ENCODE measurements around the gene FCER1G. TPM values are rescaled to one million over a fixed set of nuclear protein-coding genes. Genes with fewer than 3 reads are reported as not detected.

The FCER1G gene
- polyA plus RNA-seq, 3 donors, result 2,686 to 4,191 (median 2,715) TPM

DNA sequence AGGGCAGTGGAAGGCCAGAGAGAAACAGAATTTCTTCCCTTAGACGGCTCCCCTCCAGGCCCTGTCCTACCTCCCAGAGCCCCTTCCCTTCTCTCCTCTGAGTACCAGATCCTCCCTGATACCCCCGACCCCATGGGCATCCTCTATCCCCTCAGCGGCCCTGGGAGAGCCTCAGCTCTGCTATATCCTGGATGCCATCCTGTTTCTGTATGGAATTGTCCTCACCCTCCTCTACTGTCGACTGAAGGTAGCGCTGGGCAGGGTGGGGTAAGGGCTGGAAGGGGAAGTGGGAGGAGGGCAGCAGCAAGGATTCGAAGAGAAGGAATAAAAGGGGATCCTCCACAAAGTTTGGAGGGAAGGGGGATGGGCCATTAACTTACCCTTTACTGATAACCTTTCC lies 2.7 kb downstream of the FCER1G start:
- H3K27me3 Mint-ChIP-seq (ENCODE audit: low read depth in 3 of 3), result peaks cover 0 to 1% (median under 1%) of the 10 kb centered on the region in 3 donors
- peak overlapping the region; percentile 100 for H3K4me2 ChIP-seq (replicated peaks; ENCODE audit: extremely low read depth, low read length, poor library complexity, severe bottlenecking)
- H3K9me3 ChIP-seq (replicated peaks in 1 of 2; ENCODE audit: control insufficient read depth in 1 of 2, insufficient read depth in 1 of 2, low read length in 2 of 2), result no peaks in the 10 kb centered on the region
- TF ChIP-seq, protein P1, sequence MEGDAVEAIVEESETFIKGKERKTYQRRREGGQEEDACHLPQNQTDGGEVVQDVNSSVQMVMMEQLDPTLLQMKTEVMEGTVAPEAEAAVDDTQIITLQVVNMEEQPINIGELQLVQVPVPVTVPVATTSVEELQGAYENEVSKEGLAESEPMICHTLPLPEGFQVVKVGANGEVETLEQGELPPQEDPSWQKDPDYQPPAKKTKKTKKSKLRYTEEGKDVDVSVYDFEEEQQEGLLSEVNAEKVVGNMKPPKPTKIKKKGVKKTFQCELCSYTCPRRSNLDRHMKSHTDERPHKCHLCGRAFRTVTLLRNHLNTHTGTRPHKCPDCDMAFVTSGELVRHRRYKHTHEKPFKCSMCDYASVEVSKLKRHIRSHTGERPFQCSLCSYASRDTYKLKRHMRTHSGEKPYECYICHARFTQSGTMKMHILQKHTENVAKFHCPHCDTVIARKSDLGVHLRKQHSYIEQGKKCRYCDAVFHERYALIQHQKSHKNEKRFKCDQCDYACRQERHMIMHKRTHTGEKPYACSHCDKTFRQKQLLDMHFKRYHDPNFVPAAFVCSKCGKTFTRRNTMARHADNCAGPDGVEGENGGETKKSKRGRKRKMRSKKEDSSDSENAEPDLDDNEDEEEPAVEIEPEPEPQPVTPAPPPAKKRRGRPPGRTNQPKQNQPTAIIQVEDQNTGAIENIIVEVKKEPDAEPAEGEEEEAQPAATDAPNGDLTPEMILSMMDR (IDR thresholded peaks at IDR 0.05), result no peak
- no peaks in the 10 kb centered on the region for H3K9me3 Mint-ChIP-seq
- H2AFZ ChIP-seq (ENCODE audit: insufficient read depth, low read depth, low read length, poor library complexity, severe bottlenecking), result no peak overlapping the region
- intact Hi-C loops (cut with micrococcal nuclease), result no loop called here
- H3K4me3 Mint-ChIP-seq, result peak overlapping the region; percentile 99 to 100
- H3K27me3 ChIP-seq (ENCODE audit: control insufficient read depth in 2 of 2, insufficient read depth in 2 of 2, low read length in 2 of 2), result no peaks in the 10 kb centered on the region
- H3K4me1 ChIP-seq (ENCODE audit: control insufficient read depth in 1 of 2, insufficient read depth in 2 of 2, low read length in 2 of 2), result peaks cover 40 to 43% of the 10 kb centered on the region in 2 donors
- H4K20me1 ChIP-seq (ENCODE audit: insufficient read depth, low read length), result peaks cover 63% of the 10 kb centered on the region
- peaks cover 34 to 52% of the 10 kb centered on the region in 2 donors for H3K36me3 ChIP-seq (replicated peaks in 1 of 2; ENCODE audit: control insufficient read depth in 1 of 2, insufficient read depth in 2 of 2, low read length in 2 of 2)
- H3K79me2 ChIP-seq (ENCODE audit: insufficient read depth, low read length), result peaks cover 65% of the 10 kb centered on the region
- H3K27ac Mint-ChIP-seq, result peak overlapping the region; percentile 98 to 100 (median 100)
- H3K36me3 Mint-ChIP-seq, result peaks cover 65 to 67% of the 10 kb centered on the region in 2 donors
- H3K9ac ChIP-seq (ENCODE audit: insufficient read depth, low read length, poor library complexity, severe bottlenecking), result peak overlapping the region; percentile 97
- peak overlapping the region; percentile 98 to 100 for H3K27ac ChIP-seq (ENCODE audit: low read depth in 1 of 2, low read length in 2 of 2)
- DNase-seq, result peak in 2 of 3 donors; percentile 25 to 46
- H3K4me3 ChIP-seq (replicated peaks in 1 of 3; ENCODE audit: low read depth in 2 of 3, low read length in 3 of 3), result peak overlapping the region; percentile 91 to 98 (median 96)
- 0% methylated on average over 1 of the region's 6 CpGs for WGBS (ENCODE audit: insufficient coverage)
- H3K4me1 Mint-ChIP-seq, result peaks cover 63% of the 10 kb centered on the region

- peaks cover 59% of the 10 kb centered on the region for H3K79me2 ChIP-seq (ENCODE audit: insufficient read depth, low read length)
- H3K9ac ChIP-seq (ENCODE audit: insufficient read depth, low read length, poor library complexity, severe bottlenecking), result peak overlapping the region; percentile 97
- no peak overlapping the region for H2AFZ ChIP-seq (ENCODE audit: insufficient read depth, low read depth, low read length, poor library complexity, severe bottlenecking)
- no peaks in the 10 kb centered on the region for H3K9me3 ChIP-seq (replicated peaks in 1 of 2; ENCODE audit: control insufficient read depth in 1 of 2, insufficient read depth in 1 of 2, low read length in 2 of 2)
- Mint-ChIP-seq H3K4me1 (peaks cover 62% of the 10 kb centered on the region), H3K27me3 (ENCODE audit: low read depth in 3 of 3) (peaks cover 0 to 1% (median 1%) of the 10 kb centered on the region in 3 donors), H3K4me3 (peak overlapping the region; percentile 99 to 100), H3K36me3 (peaks cover 64 to 65% of the 10 kb centered on the region in 2 donors), H3K9me3 (peaks cover 0 to 1% (median 0%) of the 10 kb centered on the region in 7 donors), H3K27ac (peak overlapping the region; percentile 98 to 100 (median 100))
- peaks cover 70% of the 10 kb centered on the region for H4K20me1 ChIP-seq (ENCODE audit: insufficient read depth, low read length)
- peaks cover 33 to 40% of the 10 kb centered on the region in 2 donors for H3K4me1 ChIP-seq (ENCODE audit: control insufficient read depth in 1 of 2, insufficient read depth in 2 of 2, low read length in 2 of 2)
- H3K27ac ChIP-seq (ENCODE audit: low read depth in 1 of 2, low read length in 2 of 2), result peak overlapping the region; percentile 98 to 100
- peaks cover 29 to 51% of the 10 kb centered on the region in 2 donors for H3K36me3 ChIP-seq (replicated peaks in 1 of 2; ENCODE audit: control insufficient read depth in 1 of 2, insufficient read depth in 2 of 2, low read length in 2 of 2)
- DNase-seq, result no peak
- TF ChIP-seq, protein P1 (IDR thresholded peaks at IDR 0.05), result no peak
- WGBS (ENCODE audit: insufficient coverage), result 96% methylated on average over 3 of the region's 8 CpGs
- peak overlapping the region; percentile 100 for H3K4me2 ChIP-seq (replicated peaks; ENCODE audit: extremely low read depth, low read length, poor library complexity, severe bottlenecking)
- H3K4me3 ChIP-seq (replicated peaks in 1 of 3; ENCODE audit: low read depth in 2 of 3, low read length in 3 of 3), result peak overlapping the region; percentile 91 to 98 (median 96)
- intact Hi-C loops (cut with micrococcal nuclease), result no loop called here
- H3K27me3 ChIP-seq (ENCODE audit: control insufficient read depth in 2 of 2, insufficient read depth in 2 of 2, low read length in 2 of 2), result no peaks in the 10 kb centered on the region
These were observed 3.4 kb downstream of the FCER1G start for GRCh38 chr1:161218301-161219077.
